RPMI8226 (cell line): ENCODE measurements around the gene TEX44.
"Not testable (repeated sequence)": the region's sequence is repeated elsewhere in the genome, so short reads cannot be mapped to it uniquely, and the experiment has no call there.

Source experiments
- DNase-seq: peaks from one replicate; pipeline ENCODE4 v3.0.0-alpha.2; 2015

The TEX44 gene

DNA sequence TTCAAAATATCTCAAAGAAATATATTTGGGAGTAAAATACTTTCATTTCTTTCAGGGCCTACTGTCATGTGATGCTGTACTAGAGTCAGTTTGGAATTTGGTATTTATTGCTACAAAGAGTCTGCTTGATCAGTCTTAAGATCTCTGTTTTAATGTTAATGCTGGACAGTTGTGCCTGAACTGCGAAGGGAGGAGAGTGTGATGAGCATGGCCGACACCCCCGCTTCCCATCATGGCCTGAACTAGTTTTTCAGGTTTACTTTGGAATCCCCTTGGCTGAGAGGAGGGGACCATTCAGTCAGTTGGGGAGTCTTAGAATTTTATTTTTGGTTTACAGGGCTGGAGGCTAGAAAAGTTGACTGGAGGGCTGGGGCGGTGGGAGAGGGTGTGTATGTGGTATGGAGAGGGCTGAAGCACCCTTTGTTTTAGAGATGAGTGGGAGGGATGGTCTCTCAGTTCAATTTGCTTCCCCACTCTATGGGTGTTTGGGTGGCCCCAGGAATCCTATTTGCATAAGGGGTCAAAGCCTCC lies 20.9 kb upstream of the TEX44 start:
- no peak for DNase-seq

DNA sequence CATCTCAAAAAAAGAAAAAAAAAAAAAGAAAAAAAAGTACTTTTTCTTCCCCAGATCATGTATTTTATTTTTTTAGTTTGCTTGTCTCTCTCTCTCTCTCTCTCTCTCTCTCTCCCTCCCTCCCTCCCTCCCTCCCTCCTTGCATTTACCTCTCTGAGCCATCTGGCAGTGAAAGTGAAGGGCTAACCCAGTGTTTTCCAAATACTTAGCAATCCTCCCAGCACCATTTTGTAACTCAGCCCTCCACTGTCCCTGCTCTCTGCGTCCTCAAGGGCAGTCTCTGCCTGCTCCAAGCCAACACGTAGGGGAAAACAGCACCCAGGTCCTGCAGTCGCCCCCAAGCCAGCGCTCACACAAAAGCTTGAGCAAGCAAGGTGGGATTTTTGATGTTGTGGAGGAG lies 19.6 kb upstream of the TEX44 start:
- no peak for DNase-seq

DNA sequence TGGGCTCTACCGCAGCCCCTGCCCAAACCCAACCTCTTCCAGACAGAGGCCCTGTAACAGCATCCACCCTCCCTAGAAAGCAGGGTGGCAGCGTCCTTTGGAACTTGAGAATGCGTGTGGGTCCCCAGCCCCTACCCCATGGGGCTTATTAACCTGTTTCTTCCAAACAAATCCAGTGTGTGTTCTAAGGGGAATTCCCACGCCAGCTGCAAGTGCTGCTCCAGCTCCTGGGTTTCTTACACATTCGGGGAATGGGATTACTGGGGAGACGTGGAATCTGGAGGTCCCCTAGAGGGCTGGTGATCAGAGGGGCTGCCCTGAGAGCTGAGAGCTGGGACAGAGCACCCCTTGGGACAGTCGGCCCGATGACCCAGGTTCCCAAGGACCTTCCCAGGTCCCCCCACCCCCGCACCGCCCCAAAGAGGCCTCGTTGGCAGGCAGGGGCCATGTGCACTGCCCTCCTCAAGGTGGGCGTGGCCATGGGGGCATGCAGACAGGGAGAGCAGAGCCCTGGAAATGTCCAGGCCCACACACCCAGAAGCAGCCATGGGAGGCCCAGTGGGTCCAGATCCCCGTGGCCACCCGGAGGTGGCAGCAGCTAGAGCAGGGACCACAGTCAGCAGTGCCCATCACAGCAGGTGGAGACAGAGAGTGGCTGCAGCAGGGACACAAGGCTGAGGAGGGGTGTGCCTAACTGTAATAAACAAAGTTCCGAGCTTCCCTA lies 18.8 kb upstream of the TEX44 start:
- DNase-seq, result no peak

DNA sequence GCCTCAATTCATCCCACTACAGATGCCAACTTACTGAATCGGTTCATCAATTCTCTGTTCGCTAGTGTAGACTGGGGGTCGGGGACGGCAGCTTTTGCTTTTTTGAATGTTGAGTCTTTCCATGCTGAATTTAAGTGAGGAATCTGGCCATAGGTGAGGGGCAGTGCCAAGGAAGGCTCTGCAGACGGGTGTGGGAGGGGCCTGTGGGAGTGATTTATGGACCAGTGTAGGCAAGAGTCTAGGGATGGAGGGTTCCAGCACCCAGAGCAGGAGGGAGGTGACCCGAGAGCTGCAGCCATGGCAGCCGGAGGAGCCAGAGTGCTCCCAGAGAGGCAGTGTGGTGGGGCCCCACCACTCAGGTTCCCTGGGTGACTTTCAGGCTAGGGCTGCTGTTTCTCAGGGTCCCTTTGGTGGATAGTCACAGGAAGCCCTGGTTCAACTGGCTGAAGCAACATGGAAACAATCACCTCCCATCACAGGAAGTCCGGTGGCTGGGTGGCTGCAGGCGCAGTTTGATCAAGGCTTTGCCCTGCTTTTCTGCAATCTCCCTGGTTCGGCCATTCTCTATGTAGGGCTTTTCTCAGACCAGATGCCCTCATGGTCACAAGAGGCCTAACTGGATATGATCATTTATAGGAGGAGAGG lies 16.9 kb upstream of the TEX44 start:
- DNase-seq, result no peak

DNA sequence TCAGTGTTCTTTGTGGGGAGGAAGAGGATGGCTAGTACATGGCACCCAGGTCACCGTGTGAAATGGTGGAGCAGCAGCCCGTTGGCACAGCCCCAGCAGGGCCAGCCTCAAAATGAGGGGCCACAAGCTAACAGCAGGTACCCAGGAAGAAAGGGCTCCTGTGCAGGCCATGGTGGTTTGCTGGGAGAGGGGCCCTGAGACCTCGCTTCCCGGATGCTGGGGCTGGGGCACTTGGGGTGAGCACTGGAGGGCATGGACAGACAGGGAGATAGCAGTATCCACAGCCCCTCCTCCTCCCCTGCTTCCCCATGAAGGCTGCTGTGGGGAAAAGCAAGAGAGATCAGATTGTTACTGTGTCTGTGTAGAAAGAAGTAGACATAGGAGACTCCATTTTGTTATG lies 16.2 kb upstream of the TEX44 start:
- no peak for DNase-seq

DNA sequence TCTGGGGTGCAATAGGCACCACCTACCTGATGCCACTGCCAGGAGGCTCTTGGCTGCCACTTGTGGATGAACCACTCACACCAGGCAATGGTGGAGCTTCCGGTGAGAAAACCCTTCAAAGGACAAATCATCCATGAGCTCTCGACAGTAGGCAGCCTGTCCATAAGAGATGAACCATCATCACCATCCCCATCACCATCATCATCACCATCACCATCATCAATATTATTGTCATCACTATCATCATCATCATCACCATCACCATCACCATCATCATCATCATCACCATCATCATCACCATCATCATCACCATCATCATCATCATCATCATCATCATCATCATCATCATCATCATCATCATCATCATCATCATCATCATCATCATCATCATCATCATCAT lies 14.0 kb upstream of the TEX44 start:
- not testable (repeated sequence) for DNase-seq

DNA sequence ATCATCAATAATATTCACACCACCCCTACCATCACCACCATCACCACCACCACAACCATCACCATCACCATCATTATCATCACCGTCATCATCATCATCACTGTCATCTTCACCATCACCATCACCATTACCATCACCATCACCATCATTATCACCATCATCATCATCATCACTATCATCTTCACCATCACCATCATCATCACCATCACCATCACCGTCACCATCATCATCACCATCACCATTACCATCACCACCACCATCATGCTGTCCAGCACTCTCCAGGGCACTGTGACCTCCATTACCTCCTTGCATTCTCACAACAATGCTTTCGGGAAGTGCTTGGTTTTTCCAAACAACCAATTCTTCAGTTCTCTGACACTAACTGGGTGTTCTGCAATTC lies 13.1 kb upstream of the TEX44 start:
- DNase-seq, result no peak

DNA sequence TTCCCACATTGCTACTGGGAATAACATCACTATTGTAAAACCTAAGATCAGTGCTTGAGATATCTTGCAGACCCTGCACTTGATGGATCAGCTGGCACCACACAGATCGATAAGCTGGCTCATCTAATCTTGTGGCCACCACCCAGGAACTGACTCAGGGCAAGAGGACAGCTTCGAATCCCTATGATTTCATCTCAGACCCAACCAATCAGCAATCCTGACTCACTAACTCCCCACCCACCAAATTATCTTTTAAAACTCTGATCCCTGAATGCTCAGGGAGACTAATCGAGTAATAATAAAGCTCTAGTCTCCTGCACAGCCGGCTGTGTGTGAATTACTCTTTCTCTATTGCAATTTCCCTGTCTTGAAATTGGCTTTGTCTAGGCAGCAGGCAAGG lies 11.3 kb upstream of the TEX44 start:
- DNase-seq, result no peak

DNA sequence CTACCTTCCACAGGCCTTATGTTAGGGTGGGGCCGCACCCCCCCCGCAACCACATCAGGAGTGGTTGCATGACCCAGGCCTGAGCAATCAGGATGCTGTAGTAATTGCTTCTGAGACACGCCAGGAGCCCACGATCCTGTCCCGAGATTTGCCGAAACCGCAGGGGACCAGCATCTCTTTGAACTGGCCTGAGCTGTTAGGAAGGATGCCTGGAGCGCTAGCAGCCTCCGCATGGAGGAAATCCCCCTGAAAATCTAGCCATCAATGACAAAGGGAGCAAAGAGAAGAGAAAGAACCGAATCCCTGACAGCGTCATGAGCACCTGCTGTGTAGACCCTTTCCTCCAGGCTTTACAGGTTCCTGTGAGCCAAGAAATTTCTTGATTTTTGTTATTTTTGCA lies 8.7 kb upstream of the TEX44 start:
- DNase-seq, result no peak

DNA sequence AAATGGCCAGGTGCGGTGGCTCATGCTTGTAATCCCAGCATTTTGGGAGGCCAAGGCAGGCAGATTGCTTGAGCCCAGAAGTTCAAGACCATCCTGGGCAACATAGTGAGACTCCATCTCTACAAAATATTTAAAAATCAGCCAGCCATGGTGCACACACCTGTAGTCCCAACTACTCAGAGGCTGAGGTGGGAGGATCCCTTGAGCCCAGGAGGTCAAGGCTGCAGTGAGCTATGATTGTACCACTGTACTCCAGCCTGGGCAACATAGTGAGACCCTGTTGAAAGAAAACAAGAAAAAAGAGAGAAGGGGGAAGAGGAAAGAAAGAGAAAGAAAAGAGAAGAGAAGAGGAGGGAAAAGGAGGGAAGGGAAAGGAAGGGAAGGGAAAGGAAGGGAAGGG lies 4.9 kb upstream of the TEX44 start:
- not testable (repeated sequence) for DNase-seq

DNA sequence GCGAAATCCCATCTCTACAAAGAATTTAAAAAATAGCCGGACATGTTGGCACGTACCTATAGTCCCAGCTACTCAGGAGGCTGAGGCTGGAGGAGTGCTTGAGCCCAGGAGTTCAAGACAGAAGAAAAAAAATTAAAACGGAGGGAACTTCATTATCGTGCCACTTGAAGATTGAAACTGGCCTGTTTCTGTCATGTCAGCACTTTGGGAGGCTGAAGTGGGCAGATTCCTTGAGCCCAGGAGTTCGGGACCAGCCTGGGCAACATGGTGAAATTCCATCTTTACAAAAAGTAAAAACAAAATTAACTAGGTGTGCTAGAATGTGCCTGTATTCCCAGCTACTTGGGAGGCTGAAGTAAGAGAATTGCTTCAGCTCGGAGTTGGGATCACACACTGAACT lies 3.0 kb upstream of the TEX44 start:
- no peak for DNase-seq

DNA sequence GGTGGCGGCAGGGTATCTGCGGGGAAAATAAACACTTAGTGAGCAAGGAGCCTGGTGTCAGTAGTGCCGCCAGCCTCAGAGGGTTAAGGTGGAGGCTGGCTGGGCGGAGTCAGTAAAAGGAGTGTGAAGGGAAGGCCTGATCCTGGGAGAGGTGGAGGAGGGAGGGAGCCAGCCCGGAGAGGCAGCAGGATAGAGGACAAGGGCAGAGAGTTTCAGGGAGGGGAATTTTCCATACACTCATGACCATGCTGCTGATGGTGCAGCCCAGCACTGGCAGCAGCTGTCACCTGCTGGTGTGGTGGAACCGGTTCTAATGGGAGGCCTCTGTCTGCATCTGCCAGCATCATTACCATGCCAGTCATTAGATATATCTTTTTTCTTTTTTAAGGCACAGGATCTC lies 2.0 kb upstream of the TEX44 start:
- DNase-seq, result no peak

DNA sequence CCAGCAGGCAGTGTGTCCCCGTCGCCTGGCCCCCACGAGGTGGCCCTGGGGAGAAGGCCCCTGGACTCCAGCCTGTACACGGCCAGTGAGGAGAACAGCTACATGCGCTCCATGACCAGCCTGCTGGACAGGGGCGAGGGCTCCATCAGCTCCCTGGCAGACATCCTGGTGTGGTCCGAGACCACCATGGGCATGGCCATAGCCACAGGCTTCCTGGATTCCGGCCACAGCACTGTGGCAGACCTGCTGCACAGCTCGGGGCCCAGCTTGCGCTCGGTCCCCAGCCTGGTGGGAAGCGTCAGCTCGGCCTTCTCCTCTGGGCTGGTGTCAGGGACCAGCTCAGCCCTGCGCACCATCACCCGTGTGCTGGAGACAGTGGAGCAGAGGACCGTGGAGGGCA lies 1.0 kb downstream of the TEX44 start:
- DNase-seq, result no peak

DNA sequence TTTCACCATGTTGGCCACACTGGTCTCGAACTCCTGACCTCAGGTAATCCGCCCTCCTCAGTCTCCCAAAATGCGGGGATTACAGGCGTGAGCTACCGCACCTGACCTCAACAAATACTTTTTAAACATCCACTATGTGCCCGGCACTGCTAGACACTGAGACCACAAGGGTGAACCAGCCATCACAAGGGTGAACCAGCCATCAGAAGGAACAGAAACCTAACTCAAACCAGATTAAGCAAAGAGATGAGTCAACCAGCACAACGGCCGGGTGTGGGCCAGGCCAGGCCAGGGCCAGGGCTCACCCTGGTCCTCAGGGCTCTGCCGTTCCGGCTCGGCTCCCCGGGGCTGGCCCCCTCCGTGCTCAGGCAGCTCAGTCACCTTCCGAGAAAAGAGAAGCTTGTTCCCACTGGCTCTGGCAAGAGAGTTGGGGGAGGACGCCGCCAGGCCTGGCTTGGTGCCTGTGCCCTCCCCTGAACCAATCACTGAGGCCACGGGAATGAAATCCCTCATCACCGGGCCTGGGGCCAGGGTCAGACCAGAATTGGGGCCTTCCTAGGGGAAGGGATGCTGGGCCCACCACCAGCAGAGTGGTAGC lies 4.4 kb downstream of the TEX44 start:
- DNase-seq, result no peak

DNA sequence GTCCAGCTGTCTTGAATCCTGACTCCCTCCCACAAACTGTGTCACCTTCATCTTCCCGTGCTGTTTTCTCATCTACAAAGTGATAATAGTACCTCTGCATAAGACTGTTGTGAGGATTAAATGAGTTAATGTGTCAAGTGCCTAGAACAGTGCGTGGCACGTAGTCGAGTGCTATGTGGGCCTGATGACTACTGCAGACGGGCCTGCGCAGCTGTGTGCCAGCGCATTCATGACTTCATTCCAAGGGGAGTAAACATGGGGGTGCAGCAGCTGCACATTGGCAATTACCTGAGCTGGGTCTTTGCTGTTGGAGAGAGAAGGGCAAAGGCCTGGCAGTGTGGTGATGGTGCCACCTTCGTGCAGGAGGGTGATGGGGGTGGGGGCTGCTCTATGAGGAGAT lies 5.0 kb downstream of the TEX44 start:
- DNase-seq, result no peak

DNA sequence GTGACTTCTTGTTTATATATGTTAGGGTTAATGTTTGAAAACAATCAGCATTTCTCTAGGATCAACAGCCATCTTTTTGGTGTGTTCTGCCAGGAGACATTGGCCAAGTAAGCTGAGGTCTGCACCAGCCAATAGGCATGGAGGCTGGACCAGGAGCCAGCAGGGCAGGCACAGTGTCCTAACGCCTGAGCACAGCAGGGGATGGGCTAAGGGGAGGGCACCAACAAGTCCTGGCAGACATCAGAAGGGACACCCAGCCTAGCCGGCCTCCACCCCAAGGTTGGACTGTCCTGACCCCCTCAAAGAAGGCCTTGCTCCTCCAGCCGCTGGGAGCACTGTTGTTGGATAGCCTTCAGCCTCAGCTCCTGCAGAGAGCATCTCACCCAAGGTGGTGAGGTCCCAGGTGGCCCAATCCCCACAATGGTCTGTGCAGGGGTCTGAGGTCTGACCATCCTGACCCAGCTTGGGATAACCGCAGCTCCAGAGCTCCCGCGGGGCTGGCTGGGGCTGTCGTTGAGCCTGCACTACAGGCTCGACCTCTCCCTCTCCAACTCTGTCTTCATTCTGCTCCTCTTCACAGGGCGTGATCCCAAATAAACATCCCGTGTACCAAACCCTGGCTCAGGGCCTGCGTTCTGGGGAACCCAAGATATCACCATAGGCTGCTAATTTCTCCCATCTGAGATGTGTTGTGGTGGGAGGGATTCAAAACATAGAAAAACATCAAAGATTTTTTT lies 8.1 kb downstream of the TEX44 start:
- DNase-seq, result no peak

DNA sequence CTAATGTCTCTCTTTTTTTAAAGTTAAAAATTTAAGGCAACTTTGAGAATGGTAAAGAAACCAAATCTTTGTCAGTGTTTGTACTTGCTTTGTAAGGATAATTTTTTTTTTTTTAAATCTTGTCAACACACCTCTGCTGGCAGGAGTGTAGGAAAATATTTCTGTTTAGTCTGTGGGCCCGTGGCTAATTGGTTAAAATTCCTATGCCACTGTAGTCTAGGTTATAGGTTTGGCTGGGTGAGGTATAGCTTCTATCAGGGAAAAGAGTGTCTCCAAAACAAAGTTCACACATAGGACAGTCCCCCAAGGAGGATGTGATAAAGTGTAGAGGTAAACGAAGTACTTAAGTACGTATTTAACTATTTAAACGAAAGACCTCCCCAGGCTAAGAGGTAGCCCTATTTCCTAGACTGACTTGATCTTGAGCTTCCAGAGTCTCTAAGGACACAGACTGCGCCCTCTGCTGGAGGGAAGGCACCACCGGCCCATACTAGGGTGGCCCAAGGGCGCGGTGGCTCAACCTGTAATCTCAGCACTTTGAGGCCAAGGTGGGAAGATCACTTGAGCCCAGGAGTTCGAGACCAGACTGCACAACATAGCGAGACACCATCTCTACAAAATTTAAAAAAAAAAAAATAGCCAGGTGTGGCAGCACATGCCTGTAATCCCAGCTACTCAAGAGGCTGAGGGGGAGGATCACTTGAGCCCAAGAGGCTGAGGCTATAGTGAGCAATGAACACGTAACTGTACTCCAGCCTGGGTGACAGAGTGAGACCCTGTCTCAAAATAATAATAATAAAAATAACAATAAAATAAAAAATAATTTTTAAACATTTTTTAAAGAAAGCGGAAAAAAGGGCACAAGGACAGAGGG lies 8.9 kb downstream of the TEX44 start:
- peak; percentile 82 for DNase-seq

DNA sequence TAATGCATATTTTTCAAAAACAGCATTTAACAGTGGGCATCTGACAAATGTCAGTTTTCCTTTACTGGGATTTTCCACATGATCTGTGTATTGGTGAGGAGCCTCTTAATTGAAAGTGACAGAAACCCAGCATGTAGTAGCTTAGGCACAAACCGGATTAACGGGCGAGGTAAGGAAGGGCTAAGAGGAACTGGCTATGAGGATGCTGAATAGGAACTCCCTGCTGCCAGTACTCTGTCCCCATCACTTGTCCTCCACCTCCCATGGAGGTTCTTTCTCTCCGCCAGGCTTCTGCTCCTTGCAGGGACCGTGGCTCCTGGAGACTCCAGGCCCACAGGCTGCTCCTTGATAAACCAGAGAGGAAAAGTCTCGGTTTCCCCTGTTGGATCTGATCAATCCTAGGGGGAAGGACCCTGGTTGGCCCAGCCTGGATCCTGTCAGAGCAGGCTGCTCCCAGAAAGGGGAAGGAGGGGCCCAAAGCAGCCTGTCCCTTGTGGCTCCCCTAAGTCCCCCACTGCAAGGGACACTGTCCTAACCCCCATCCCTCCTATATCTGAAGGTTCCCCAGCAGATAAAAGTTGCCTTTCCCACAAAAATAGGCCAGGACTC lies 10.3 kb downstream of the TEX44 start:
- DNase-seq, result no peak

DNA sequence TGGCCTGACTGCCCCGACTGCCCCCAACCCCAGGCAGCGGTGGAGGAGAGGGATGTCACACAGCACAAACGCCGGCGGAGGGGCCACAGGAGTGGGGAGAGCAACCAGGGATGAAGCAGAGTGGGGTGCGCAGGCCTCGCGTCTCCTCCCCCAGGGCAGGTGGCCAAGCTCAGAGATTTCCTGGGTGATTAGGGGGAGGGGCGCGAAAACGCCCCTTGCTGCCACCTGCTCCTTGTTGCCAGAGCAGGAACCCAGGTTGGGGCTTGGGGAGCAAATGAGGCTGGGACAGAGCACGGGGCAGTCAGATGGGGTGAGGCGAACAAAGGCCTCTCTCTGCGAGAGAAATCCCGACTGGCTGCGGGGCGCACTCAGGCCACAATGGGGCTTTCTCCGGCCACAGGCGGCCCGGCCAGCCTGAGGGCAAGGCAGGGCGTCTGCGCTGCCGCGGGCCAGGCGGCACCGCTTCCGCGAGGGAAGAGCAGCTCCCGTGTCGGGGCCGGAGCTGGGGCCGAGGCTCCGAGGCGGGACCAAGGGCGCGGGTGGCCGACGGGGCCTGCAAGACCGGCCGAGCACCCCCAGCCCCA lies 11.5 kb downstream of the TEX44 start:
- no peak for DNase-seq

DNA sequence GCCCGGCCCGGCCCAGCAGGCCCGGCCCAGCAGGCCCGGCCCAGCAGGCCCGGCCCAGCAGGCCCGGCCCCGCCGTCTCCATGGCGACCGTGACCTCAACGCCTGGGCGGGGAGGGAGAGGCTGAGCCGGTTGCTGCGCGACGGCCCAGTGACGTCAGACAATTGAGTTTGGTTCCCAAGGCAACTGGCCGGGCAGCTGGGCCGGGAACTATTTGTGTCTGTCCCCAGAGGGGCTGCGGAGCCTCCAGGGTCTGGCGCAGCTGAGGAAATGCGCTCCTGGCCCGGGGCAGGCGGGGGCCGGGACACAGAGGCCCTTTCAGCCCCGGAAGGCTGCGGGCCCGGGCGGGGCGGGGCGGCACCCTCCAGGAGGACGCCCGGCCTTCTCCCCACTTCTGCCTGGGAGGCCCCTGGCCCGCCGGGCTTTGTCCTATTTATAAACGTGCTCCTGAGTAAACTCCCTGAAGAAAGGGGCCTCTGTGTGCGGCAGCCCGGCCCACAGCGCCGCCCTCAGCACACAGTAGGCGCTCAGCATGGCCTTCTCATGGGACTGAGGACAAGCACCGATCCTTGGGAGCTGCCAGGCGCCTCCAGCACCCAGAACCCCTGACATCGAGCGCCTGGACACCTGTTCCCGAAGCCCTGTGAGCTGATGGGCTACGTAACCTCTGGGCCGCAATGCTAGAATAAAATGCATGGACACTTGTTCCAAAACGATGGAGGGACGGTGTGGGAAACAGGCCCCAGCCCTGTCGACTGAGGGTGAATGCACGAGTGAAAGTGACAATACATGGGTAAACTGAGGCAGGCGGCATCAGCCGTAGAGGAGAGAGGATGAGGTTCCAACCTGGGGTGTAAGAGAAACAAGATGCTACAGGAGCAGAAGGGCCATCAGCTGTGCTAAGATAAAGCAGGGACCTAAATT lies 12.3 kb downstream of the TEX44 start:
- DNase-seq, result peak; percentile 94
